ENCODE data around the gene INHBC.
A peak's percentile ranks its signal among the peaks of the same experiment; 100 is the strongest.

The INHBC gene

DNA sequence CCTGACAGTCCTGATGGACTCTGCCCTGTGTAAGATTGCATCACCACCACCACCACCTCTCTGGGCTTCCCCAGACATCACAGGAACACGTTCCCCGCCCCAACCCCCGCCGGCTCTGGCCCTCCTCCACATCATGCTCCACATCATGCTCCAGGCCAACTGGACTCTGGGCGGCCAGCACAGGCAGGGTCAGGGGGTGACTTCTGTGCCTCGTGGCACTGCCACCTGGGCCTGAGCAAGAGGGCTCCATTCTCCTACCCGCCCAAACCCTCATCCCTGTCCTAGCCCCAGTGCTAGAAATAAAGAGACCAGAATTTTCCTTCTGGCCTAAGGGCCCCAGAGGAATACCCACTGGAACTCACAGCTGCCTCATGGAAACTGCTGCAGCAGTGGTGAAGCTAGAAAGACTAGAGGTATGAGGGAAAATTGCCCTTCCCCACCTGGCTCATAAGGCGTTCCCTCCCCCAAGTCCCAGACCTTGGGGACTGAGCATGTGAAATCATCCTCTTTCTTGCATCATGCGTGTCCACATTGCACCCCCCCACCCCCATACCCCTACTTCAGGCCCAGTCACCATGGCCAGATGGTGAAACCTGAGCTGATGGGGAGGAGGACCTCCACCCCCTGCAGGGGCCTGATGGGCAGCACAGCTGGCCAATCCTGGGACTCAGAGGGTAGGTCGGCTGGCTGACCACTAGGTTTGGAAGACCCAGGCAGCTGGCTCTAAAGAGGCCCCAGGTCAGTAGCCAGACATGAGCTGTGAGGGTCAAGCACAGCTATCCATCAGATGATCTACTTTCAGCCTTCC lies 20.2 kb downstream of the INHBC start, which contains the start of gene INHBE:
Gene INHBE (plus strand): TSS at position 742 of the 808 bp plus-strand sequence. CDS start 230 bp downstream, outside the sequence.
- no peak for DNase-seq

DNA sequence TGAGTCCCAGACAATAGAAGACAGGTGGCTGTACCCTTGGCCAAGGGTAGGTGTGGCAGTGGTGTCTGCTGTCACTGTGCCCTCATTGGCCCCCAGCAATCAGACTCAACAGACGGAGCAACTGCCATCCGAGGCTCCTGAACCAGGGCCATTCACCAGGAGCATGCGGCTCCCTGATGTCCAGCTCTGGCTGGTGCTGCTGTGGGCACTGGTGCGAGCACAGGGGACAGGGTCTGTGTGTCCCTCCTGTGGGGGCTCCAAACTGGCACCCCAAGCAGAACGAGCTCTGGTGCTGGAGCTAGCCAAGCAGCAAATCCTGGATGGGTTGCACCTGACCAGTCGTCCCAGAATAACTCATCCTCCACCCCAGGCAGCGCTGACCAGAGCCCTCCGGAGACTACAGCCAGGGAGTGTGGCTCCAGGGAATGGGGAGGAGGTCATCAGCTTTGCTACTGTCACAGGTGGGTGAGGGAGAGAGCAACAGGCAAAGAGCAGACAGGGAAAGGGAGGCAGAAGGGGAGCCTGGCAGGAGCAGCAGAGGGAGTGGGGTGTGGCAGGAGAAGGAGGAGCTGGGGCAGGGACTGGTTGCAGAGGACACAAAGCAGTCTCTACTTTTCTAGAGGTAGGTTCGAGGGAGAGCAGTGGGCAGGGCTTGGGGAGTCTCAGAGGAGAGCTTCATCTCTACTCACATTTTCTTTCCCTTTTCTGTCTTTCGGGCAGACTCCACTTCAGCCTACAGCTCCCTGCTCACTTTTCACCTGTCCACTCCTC lies 21.0 kb downstream of the INHBC start:
- DNase-seq: no peak

DNA sequence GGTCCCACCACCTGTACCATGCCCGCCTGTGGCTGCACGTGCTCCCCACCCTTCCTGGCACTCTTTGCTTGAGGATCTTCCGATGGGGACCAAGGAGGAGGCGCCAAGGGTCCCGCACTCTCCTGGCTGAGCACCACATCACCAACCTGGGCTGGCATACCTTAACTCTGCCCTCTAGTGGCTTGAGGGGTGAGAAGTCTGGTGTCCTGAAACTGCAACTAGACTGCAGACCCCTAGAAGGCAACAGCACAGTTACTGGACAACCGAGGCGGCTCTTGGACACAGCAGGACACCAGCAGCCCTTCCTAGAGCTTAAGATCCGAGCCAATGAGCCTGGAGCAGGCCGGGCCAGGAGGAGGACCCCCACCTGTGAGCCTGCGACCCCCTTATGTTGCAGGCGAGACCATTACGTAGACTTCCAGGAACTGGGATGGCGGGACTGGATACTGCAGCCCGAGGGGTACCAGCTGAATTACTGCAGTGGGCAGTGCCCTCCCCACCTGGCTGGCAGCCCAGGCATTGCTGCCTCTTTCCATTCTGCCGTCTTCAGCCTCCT lies 21.6 kb downstream of the INHBC start:
- DNase-seq: no peak

DNA sequence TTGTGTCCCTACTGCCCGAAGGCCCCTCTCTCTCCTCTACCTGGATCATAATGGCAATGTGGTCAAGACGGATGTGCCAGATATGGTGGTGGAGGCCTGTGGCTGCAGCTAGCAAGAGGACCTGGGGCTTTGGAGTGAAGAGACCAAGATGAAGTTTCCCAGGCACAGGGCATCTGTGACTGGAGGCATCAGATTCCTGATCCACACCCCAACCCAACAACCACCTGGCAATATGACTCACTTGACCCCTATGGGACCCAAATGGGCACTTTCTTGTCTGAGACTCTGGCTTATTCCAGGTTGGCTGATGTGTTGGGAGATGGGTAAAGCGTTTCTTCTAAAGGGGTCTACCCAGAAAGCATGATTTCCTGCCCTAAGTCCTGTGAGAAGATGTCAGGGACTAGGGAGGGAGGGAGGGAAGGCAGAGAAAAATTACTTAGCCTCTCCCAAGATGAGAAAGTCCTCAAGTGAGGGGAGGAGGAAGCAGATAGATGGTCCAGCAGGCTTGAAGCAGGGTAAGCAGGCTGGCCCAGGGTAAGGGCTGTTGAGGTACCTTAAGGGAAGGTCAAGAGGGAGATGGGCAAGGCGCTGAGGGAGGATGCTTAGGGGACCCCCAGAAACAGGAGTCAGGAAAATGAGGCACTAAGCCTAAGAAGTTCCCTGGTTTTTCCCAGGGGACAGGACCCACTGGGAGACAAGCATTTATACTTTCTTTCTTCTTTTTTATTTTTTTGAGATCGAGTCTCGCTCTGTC lies 22.3 kb downstream of the INHBC start:
- DNase-seq: no peak

DNA sequence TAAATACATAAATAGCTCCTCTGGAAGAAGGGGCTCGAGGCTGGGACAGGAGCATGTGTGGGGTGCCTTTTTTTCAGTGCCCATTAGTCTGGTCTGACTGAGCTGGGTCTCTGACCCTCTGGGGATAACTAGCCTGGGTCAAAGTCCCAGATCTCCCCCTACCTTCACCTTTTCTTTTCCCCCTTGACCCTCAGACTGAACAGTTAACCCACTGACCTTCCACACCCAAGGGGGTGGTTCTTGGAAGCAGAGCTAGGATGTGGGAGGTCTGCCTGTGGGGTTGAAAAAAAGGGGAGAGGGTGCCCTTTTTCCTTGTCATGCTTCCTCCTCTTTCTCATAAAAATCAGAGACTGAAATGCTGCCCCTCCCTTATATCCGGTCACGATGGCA lies 24.1 kb downstream of the INHBC start:
- no peak for DNase-seq

DNA sequence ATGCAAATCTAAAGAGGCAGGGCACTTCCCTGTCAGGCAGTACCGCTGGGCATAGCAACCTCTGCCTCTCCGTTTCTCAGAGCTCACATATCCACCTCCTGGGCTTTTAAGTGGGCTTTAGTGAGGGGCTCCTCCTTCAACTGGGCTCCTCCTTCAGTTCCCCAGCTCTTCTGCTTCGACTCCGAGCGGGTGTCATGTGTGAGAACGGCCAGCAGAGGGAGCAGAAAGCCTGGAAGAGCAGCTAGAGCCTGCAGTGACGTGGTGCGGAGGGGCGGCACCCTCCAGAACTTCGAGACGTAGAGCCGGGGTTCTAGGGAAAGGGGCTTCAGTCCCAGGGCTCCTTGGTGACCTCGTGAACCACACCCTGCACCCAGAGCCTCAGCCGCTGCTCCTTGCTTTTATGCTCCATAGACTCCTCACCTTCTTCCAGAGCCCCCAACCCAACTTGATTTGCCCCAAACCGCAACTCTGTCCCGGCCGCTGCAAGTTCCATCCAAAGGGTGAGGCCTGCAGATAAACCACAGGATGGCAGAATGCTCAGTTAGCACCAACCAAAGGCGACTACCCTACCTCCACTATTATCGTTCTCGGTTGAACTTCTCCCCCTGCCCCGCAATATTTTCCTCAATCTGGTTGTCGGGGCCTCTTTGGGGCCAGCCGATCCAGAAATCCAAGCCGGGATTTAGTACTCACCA lies 24.6 kb downstream of the INHBC start:
- DNase-seq: peak; percentile 85

DNA sequence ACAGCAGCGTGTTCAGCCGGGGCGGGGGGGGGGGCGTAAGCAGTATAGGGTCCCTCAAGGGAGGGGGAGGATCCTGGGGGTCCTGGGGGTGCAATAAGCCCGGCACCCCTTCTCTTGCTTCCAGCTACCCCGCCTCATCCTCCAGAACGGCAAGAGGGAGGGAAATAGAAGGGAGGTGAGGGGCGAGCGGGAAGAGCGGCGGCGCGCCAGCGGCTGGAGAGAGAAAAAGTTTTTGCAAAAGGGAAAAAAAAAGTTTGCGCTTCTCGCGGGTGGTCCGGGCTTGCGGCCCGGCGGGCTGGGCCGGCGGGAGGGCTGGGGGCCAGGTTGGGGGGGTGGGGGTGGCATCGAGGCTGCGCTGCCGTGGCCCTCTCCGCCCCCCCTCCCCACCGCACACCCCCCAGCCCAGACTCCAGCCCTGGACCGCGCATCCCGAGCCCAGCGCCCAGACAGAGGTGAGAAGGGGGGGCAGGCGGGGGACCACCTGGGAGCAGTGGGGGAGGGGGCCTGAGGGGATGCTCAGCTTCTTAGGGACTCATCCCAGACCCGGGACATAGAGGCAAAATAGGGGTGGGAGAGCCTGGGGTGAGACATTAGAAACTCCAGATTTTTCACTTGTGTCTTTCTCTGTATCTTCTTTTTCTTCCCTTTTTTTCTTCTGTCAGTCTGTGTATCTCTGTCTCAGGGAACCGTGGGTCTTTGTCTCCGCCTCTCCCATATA lies 25.3 kb downstream of the INHBC start, which contains the start of gene GLI1:
Gene GLI1 (plus strand): TSS at position 36 of the 718 bp plus-strand sequence. CDS start 3,907 bp downstream, outside the sequence.
- DNase-seq: no peak

DNA sequence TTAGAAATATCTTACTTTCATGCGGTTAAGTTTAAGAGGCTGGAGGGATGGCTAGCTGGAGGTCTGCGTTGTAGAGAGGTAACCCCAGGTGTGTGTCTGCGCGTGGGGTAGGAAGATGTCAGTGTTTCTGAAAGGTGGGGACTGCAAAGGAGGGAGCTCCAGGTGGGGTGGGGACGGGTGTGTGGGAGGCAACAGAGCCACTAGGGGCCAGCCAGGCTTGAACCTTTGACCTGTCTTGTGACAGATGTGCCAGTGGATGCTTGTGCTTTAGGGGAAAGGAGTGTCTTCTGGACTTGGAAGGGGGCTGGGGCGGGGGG lies 25.8 kb downstream of the INHBC start:
- no peak for DNase-seq

DNA sequence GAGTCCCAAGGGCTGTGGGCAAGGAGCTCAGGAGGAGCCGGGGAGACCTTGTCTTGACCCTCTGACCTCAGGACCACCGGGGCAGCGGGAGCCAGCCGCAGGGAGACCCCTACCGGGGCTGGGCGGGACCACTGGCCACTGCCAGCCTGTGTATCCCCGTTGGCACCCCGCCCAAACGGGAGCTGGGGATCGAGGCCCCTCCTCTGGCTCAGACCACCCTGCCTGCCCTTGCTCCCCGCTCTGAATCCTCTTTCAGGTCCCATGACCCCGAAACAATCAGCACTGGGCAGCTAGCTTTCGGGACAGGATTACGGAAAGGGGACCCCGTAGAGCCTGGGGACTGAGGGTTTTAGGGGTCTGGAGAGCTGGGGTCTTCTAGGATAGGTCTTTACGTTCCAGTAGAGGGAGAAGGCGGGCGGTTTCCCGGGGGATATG lies 26.3 kb downstream of the INHBC start:
- DNase-seq: no peak

DNA sequence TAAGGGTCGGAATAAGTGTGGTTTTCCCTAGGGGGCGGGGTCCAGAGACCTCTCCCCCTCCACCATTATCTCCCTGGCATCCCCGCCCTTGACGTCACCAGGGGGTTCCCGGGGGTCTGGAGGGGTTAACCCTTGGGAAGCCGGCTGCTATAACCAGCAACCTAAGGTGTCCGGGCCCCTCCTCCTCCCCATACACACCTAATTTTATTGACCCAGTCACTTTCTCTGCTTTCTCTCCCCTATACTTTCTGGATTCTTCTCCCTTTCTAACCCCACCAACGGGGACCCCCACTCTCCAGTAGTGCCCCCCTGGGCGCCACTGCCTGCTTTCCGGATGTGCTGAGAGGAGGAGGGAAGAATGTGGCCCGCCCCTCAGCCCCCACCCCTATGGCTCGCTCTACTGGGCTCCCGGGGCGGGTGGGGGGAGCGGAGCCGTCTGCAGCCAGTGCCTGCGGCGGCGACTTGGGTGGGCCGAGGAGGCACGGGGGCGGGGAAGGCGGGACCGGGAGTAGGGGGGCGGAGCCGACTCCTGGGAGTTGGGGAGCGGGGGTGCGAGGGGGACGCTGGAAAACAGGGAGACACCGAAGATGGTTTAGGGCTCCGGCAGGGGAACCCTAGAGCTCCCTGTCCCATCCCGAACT lies 26.8 kb downstream of the INHBC start:
- peak; percentile 80 for DNase-seq

DNA sequence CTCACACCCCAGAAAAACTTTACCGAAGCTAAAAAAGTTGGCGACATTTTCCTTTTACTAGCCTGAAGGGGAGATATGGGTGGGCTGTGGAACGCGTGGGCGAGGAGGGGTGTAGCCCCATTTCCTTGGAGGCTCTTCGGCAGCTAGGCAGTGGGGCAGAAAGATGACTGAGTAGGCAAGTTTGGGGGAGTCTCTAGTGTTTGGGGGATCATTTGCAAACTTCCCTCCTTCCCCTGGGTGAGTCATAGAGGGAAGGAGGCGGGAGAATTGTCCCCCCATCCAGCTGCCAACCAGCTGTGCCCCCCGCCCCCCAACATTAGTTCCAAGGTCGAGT lies 27.3 kb downstream of the INHBC start:
- no peak for DNase-seq

DNA sequence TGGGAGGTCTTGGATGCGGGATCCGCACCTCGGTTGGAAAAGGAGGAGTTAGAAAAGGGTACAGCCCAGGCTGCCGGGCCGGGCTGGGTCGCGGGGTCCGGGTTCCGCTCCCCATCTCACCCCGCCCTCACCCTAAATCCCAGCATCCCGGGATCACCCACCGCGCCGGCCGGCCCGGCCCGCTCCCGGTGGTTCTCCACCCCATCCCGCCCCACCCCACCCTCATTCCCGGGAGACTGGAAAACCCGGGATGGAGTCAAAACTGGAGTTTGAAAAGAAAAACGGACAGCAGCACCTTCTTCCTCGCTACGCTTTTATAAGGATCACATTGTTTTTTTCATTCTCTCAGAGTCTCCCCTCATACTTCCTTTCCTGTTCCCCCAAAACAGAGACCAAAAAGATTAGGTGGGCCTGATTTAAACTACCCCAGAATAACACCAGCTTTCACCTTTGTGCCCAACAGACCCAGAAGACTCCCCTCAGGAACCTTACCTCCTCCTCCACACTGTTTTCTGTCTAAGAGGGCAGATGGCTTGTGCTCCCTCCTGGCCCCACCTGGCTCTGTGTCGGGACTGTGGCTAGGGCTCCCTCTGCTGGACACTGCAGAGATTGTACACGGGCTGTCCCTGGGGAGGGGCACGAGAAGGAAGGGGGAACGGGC lies 27.8 kb downstream of the INHBC start:
- peak; percentile 95 for DNase-seq

DNA sequence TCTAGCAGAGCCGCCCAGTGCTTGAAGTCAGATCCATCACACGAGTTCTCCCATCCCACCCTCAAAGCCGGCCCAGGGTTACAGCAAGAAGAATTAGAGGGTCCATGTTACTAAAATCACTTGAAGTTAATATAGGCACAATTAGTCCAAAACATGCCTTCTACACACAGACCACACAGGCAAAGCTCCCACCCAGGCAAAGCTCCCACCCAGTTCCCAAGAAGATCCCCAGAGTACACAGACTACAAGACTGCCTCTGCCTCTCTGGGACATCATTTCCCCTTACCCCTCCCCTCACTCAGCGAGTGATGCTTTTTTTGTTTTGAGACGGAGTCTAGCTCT lies 28.3 kb downstream of the INHBC start:
- DNase-seq: no peak

DNA sequence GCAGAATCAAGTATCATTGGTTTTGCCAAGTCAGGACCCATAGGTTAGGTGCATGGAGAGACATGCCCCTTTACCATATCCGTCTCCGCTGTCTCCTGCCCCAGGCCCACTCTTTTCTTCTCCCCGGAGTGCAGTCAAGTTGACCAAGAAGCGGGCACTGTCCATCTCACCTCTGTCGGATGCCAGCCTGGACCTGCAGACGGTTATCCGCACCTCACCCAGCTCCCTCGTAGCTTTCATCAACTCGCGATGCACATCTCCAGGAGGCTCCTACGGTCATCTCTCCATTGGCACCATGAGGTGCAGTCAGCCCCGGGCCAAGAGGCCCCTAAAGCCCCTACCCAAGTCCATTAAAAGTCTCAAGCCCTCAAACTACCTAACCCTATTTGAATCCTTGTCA lies 30.0 kb downstream of the INHBC start:
- DNase-seq: no peak

DNA sequence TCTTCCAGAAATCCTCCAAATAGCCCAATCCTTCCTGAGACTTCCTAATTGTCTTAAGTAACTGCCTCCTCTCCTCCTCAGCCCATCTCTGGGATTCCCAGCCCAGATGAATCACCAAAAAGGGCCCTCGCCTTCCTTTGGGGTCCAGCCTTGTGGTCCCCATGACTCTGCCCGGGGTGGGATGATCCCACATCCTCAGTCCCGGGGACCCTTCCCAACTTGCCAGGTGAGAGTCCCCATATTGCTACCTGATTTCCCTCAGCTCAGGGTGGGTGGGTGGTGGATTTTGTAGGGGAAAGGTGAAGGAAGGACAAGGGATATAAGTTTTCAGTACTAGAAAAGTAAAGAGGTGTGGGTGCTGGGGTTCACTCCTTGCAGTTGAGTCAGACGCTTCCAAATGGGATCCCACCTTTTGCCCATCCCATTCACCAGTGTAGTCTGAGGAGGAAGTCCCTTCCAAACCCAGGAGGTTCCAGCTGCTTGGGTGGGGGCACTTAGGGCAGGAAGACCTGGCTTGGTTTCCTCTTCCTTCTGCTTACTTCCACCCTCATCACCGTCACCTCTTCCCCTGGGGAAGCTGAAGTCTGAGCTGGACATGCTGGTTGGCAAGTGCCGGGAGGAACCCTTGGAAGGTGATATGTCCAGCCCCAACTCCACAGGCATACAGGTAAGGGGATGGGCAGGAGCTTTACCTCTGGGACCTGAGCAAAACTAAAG lies 30.6 kb downstream of the INHBC start:
- DNase-seq: no peak

DNA sequence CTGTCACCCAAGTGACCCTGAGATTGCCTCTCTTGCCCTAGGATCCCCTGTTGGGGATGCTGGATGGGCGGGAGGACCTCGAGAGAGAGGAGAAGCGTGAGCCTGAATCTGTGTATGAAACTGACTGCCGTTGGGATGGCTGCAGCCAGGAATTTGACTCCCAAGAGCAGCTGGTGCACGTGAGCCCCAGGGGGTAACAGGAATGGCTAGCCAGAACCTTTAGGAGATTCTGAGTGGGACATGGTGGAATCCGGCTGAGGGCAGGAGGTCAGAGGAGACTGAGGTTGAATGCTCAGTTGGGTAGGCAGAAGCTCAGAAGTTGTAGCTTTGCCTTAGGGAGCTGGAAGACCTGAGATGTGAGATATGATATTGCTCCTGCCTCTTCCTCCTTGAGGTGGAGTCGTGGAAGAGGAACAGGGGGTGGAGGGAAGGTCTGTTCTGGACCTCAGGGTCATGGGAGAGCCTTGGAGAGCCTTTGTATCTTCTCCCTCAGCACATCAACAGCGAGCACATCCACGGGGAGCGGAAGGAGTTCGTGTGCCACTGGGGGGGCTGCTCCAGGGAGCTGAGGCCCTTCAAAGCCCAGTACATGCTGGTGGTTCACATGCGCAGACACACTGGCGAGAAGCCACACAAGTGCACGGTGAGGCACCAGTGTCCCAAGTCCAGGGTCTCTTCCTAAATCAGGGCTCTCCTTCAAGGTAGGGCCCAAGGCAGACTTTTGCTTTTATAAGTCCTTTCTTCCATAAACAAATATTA lies 31.3 kb downstream of the INHBC start:
- no peak for DNase-seq

DNA sequence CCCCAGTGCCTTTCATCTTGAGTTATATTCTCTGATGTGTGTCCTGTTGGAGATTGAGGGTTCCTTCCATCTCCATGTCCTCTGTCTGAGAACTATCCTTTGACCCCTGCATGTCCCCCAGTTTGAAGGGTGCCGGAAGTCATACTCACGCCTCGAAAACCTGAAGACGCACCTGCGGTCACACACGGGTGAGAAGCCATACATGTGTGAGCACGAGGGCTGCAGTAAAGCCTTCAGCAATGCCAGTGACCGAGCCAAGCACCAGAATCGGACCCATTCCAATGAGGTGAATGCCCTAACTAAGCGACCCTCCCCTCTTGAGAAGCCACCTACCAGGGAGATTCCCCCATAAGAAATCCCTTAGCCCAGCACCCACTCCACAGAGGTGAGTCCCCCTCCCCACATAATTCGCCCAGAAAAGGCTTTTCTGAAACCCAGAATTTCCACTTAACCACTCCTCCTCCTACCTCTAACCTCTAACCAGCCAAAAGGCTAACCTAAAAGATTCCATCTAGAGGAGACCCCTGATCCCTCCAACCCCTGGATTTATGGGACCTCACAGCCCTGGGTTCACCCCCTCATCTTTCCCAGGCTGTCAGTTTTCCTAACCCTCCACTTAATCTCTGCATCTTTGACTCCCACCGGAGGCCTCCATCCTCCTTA lies 32.8 kb downstream of the INHBC start:
- no peak for DNase-seq

DNA sequence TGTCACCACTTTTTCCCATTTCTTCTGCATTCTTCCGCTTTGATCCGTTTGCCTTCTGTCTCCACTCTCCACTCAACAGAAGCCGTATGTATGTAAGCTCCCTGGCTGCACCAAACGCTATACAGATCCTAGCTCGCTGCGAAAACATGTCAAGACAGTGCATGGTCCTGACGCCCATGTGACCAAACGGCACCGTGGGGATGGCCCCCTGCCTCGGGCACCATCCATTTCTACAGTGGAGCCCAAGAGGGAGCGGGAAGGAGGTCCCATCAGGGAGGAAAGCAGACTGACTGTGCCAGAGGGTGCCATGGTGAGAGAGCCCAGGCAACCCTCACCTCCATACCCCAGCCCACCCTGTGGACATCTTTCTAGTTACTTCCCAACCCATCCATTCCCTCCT lies 33.3 kb downstream of the INHBC start:
- no peak for DNase-seq

Data from 8988T (cell line).